Measurements from ENCODE around the gene RYR1. TPM values are rescaled to one million over a fixed set of nuclear protein-coding genes. Genes with fewer than 3 reads are reported as not detected.

RYR1 gene
- total RNA-seq, 1 donor from 2014 or later = 0.03 TPM

GRCh38 chr19:38497907-38498306 lies 64.4 kb downstream of the RYR1 start:
- H3K27me3 Mint-ChIP-seq (ENCODE audit: unreplicated experiment) = no peaks in the 10 kb centered on the region
- no peaks in the 10 kb centered on the region for H3K4me1 Mint-ChIP-seq (ENCODE audit: unreplicated experiment)
- no peak for TF ChIP-seq CTCF (IDR thresholded peaks at IDR 0.05)
- no peaks in the 10 kb centered on the region for H3K9me3 Mint-ChIP-seq (ENCODE audit: unreplicated experiment)
- no peaks in the 10 kb centered on the region for H3K36me3 Mint-ChIP-seq (ENCODE audit: unreplicated experiment)
- H3K4me3 Mint-ChIP-seq (ENCODE audit: unreplicated experiment) = no peak overlapping the region
- DNase-seq (ENCODE audit: extremely low spot score, unreplicated experiment) = no peak
- no peak overlapping the region for H3K27ac Mint-ChIP-seq (ENCODE audit: unreplicated experiment)

- TF ChIP-seq CTCF (IDR thresholded peaks at IDR 0.05) = no peak
- H3K9me3 Mint-ChIP-seq (ENCODE audit: unreplicated experiment) = no peaks in the 10 kb centered on the region
- no peaks in the 10 kb centered on the region for H3K36me3 Mint-ChIP-seq (ENCODE audit: unreplicated experiment)
- H3K4me3 Mint-ChIP-seq (ENCODE audit: unreplicated experiment) = no peak overlapping the region
- H3K27ac Mint-ChIP-seq (ENCODE audit: unreplicated experiment) = no peak overlapping the region
- H3K27me3 Mint-ChIP-seq (ENCODE audit: unreplicated experiment) = peaks cover 3% of the 10 kb centered on the region
- H3K4me1 Mint-ChIP-seq (ENCODE audit: unreplicated experiment) = no peaks in the 10 kb centered on the region
- DNase-seq (ENCODE audit: extremely low spot score, unreplicated experiment) = no peak
Observed at GRCh38 chr19:38499532-38499931, 66.0 kb downstream of the RYR1 start.

- H3K4me1 Mint-ChIP-seq (ENCODE audit: unreplicated experiment) = no peaks in the 10 kb centered on the region
- no peak overlapping the region for H3K27ac Mint-ChIP-seq (ENCODE audit: unreplicated experiment)
- DNase-seq (ENCODE audit: extremely low spot score, unreplicated experiment) = no peak
- H3K27me3 Mint-ChIP-seq (ENCODE audit: unreplicated experiment) = peaks cover 3% of the 10 kb centered on the region
- no peaks in the 10 kb centered on the region for H3K36me3 Mint-ChIP-seq (ENCODE audit: unreplicated experiment)
- no peak overlapping the region for H3K4me3 Mint-ChIP-seq (ENCODE audit: unreplicated experiment)
- no peaks in the 10 kb centered on the region for H3K9me3 Mint-ChIP-seq (ENCODE audit: unreplicated experiment)
- TF ChIP-seq CTCF (IDR thresholded peaks at IDR 0.05) = no peak
Observed at GRCh38 chr19:38500450-38500849, 67.0 kb downstream of the RYR1 start.

GRCh38 chr19:38502410-38503076 lies 69.1 kb downstream of the RYR1 start:
- Mint-ChIP-seq H3K27ac (ENCODE audit: unreplicated experiment) (no peak overlapping the region), H3K36me3 (ENCODE audit: unreplicated experiment) (no peaks in the 10 kb centered on the region), H3K27me3 (ENCODE audit: unreplicated experiment) (peaks cover 3% of the 10 kb centered on the region), H3K9me3 (ENCODE audit: unreplicated experiment) (no peaks in the 10 kb centered on the region), H3K4me3 (ENCODE audit: unreplicated experiment) (no peak overlapping the region), H3K4me1 (ENCODE audit: unreplicated experiment) (no peaks in the 10 kb centered on the region)
- no peak for TF ChIP-seq CTCF (IDR thresholded peaks at IDR 0.05)
- no peak for DNase-seq (ENCODE audit: extremely low spot score, unreplicated experiment)

GRCh38 chr19:38503077-38503410 lies 69.6 kb downstream of the RYR1 start:
- no peaks in the 10 kb centered on the region for H3K9me3 Mint-ChIP-seq (ENCODE audit: unreplicated experiment)
- no peak for TF ChIP-seq CTCF (IDR thresholded peaks at IDR 0.05)
- no peaks in the 10 kb centered on the region for H3K36me3 Mint-ChIP-seq (ENCODE audit: unreplicated experiment)
- H3K4me1 Mint-ChIP-seq (ENCODE audit: unreplicated experiment) = no peaks in the 10 kb centered on the region
- DNase-seq (ENCODE audit: extremely low spot score, unreplicated experiment) = no peak
- peaks cover 3% of the 10 kb centered on the region for H3K27me3 Mint-ChIP-seq (ENCODE audit: unreplicated experiment)
- H3K4me3 Mint-ChIP-seq (ENCODE audit: unreplicated experiment) = no peak overlapping the region
- no peak overlapping the region for H3K27ac Mint-ChIP-seq (ENCODE audit: unreplicated experiment)
